GM23338 (cell line): ENCODE results near the gene STARD4. TPM values are rescaled to one million over a fixed set of nuclear protein-coding genes. Genes with fewer than 3 reads are reported as not detected.

Source experiments
- CREB1 ChIP-seq: fragments of 250-450 bp; sonication (Bioruptor Pico); IDR thresholded peaks from 2 replicates; pipeline ENCODE4 v1.5.0; 2020; ENCODE audit warnings: low read depth, mild to moderate bottlenecking, moderate library complexity
- EZH2 ChIP-seq: fragments of 200-600 bp; sonication (generic); IDR thresholded peaks from one replicate; pipeline ENCODE4 v1.8.0; 2017; ENCODE audit warnings: antibody characterized with exemption, mild to moderate bottlenecking, low read depth; ENCODE audit not compliant: unreplicated experiment
- EZH2phosphoT487 ChIP-seq: fragments of 200-600 bp; sonication (generic); IDR thresholded peaks from one replicate; pipeline ENCODE4 v1.8.1; 2018; ENCODE audit warnings: antibody characterized with exemption; ENCODE audit not compliant: unreplicated experiment
- JUNB ChIP-seq: IDR thresholded peaks from one replicate; pipeline ENCODE4 v1.6.1; 2016; ENCODE audit warnings: antibody characterized with exemption; ENCODE audit not compliant: unreplicated experiment
- POLR2AphosphoS5 ChIP-seq: IDR thresholded peaks from 2 replicates; pipeline ENCODE4 v1.6.1; 2016; ENCODE audit warnings: antibody characterized with exemption, low read depth
- STAT1 ChIP-seq: IDR thresholded peaks from one replicate; pipeline ENCODE4 v1.6.1; 2016; ENCODE audit warnings: antibody characterized with exemption; ENCODE audit not compliant: unreplicated experiment
- ZNF114 ChIP-seq: fragments of 250-450 bp; sonication (Bioruptor Pico); IDR thresholded peaks from 2 replicates; pipeline ENCODE4 v1.5.0; 2020; ENCODE audit warnings: mild to moderate bottlenecking, moderate library complexity
- ZNF331 ChIP-seq: fragments of 250-450 bp; sonication (Bioruptor Pico); IDR thresholded peaks from 2 replicates; pipeline ENCODE4 v1.5.0; 2020; ENCODE audit warnings: low read depth, mild to moderate bottlenecking, moderate library complexity
- polyA plus RNA-seq: library from polyadenylated mRNA; unstranded; fragments of >200 nt; fragmentation: Nextera tagmentation; extraction: Ambion mirVana; gene quantifications from 2 replicates; pipeline ENCODE4 v1.2.1, GENCODE V29; 2016
- total RNA-seq: library from RNA; depleted of rRNA; stranded (reverse); fragments of >200 nt; shearing (Covaris generic); gene quantifications from 2 replicates; pipeline ENCODE4 v1.2.3, GENCODE V29; 2014
- TF ChIP-seq, protein P1 (sequence below): fragments of 250-450 bp; sonication (Bioruptor Pico); IDR thresholded peaks from 2 replicates; pipeline ENCODE4 v1.5.0; 2020; ENCODE audit warnings: mild to moderate bottlenecking, moderate library complexity
- TF ChIP-seq, protein P2 (sequence below): IDR thresholded peaks from 2 replicates; pipeline ENCODE4 v1.6.1; 2016; ENCODE audit warnings: antibody characterized with exemption
- TF ChIP-seq, protein P3 (sequence below), 2 experiments: fragments of 200-600 bp in 1 of 2; sonication (generic) in 1 of 2; conservative IDR thresholded peaks; 2 replicates each; pipeline versions ENCODE4 v1.5.1 to v1.6.1; 2016 to 2017; ENCODE audit warnings: antibody characterized with exemption in 2 of 2, low read depth in 2 of 2, mild to moderate bottlenecking in 2 of 2, moderate library complexity in 1 of 2

The STARD4 gene
- total and polyA plus RNA-seq, 2 experiments from 2014 or later, result 25.0 to 92.0 TPM

DNA sequence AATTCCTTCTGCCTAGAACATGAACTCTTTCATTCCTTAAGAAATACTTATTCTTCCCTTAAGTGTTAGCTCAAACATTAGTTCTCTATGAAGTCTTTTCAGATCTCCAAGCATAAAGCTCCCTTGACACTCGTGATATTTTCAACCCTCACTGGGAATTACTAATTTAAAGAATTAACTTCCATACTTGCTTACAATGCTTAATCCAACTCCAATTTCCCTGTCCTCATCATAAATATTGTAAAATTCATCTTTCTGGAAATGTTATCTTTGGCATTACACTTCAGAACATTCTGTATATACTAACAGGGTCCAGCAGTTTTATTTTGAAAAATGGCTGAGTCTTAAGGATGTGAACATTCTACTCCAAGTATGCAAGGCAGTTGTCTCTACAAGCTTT is 7.2 kb downstream of the STARD4 start (continued):
- TF ChIP-seq, protein P1, sequence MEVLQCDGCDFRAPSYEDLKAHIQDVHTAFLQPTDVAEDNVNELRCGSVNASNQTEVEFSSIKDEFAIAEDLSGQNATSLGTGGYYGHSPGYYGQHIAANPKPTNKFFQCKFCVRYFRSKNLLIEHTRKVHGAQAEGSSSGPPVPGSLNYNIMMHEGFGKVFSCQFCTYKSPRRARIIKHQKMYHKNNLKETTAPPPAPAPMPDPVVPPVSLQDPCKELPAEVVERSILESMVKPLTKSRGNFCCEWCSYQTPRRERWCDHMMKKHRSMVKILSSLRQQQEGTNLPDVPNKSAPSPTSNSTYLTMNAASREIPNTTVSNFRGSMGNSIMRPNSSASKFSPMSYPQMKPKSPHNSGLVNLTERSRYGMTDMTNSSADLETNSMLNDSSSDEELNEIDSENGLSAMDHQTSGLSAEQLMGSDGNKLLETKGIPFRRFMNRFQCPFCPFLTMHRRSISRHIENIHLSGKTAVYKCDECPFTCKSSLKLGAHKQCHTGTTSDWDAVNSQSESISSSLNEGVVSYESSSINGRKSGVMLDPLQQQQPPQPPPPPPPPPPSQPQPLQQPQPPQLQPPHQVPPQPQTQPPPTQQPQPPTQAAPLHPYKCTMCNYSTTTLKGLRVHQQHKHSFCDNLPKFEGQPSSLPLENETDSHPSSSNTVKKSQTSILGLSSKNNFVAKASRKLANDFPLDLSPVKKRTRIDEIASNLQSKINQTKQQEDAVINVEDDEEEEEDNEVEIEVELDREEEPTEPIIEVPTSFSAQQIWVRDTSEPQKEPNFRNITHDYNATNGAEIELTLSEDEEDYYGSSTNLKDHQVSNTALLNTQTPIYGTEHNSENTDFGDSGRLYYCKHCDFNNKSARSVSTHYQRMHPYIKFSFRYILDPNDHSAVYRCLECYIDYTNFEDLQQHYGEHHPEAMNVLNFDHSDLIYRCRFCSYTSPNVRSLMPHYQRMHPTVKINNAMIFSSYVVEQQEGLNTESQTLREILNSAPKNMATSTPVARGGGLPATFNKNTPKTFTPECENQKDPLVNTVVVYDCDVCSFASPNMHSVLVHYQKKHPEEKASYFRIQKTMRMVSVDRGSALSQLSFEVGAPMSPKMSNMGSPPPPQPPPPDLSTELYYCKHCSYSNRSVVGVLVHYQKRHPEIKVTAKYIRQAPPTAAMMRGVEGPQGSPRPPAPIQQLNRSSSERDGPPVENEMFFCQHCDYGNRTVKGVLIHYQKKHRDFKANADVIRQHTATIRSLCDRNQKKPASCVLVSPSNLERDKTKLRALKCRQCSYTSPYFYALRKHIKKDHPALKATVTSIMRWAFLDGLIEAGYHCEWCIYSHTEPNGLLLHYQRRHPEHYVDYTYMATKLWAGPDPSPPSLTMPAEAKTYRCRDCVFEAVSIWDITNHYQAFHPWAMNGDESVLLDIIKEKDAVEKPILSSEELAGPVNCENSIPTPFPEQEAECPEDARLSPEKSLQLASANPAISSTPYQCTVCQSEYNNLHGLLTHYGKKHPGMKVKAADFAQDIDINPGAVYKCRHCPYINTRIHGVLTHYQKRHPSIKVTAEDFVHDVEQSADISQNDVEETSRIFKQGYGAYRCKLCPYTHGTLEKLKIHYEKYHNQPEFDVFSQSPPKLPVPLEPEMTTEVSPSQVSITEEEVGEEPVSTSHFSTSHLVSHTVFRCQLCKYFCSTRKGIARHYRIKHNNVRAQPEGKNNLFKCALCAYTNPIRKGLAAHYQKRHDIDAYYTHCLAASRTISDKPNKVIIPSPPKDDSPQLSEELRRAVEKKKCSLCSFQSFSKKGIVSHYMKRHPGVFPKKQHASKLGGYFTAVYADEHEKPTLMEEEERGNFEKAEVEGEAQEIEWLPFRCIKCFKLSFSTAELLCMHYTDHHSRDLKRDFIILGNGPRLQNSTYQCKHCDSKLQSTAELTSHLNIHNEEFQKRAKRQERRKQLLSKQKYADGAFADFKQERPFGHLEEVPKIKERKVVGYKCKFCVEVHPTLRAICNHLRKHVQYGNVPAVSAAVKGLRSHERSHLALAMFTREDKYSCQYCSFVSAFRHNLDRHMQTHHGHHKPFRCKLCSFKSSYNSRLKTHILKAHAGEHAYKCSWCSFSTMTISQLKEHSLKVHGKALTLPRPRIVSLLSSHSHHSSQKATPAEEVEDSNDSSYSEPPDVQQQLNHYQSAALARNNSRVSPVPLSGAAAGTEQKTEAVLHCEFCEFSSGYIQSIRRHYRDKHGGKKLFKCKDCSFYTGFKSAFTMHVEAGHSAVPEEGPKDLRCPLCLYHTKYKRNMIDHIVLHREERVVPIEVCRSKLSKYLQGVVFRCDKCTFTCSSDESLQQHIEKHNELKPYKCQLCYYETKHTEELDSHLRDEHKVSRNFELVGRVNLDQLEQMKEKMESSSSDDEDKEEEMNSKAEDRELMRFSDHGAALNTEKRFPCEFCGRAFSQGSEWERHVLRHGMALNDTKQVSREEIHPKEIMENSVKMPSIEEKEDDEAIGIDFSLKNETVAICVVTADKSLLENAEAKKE, result no peak
- TF ChIP-seq POLR2AphosphoS5, result no peak
- TF ChIP-seq, protein P2, sequence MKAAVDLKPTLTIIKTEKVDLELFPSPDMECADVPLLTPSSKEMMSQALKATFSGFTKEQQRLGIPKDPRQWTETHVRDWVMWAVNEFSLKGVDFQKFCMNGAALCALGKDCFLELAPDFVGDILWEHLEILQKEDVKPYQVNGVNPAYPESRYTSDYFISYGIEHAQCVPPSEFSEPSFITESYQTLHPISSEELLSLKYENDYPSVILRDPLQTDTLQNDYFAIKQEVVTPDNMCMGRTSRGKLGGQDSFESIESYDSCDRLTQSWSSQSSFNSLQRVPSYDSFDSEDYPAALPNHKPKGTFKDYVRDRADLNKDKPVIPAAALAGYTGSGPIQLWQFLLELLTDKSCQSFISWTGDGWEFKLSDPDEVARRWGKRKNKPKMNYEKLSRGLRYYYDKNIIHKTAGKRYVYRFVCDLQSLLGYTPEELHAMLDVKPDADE, result no peak
- no peak for TF ChIP-seq ZNF331 (CRISPR knock-in tag)
- no peak for TF ChIP-seq CREB1
- TF ChIP-seq ZNF114 (CRISPR knock-in tag), result no peak
- TF ChIP-seq EZH2phosphoT487, result no peak
- TF ChIP-seq, protein P3, sequence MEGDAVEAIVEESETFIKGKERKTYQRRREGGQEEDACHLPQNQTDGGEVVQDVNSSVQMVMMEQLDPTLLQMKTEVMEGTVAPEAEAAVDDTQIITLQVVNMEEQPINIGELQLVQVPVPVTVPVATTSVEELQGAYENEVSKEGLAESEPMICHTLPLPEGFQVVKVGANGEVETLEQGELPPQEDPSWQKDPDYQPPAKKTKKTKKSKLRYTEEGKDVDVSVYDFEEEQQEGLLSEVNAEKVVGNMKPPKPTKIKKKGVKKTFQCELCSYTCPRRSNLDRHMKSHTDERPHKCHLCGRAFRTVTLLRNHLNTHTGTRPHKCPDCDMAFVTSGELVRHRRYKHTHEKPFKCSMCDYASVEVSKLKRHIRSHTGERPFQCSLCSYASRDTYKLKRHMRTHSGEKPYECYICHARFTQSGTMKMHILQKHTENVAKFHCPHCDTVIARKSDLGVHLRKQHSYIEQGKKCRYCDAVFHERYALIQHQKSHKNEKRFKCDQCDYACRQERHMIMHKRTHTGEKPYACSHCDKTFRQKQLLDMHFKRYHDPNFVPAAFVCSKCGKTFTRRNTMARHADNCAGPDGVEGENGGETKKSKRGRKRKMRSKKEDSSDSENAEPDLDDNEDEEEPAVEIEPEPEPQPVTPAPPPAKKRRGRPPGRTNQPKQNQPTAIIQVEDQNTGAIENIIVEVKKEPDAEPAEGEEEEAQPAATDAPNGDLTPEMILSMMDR (conservative IDR thresholded peaks at IDR 0.05; ENCODE audit: low read depth in 2 of 2), result no peak
- TF ChIP-seq JUNB, result no peak
- no peak for TF ChIP-seq STAT1
- no peak for TF ChIP-seq EZH2
